ENCODE data around the gene CRISPLD2.
A peak's percentile ranks its signal among the peaks of the same experiment; 100 is the strongest.

The CRISPLD2 gene

GRCh38 chr16:84800158-84800978 is 19.4 kb upstream of the CRISPLD2 start:
- DNase-seq (ENCODE audit: low spot score), result no peak

- no peak for DNase-seq (ENCODE audit: low spot score)
Measured at GRCh38 chr16:84803146-84803545, 16.6 kb upstream of the CRISPLD2 start.

GRCh38 chr16:84804326-84804725 is 15.5 kb upstream of the CRISPLD2 start:
- no peak for DNase-seq (ENCODE audit: low spot score)

GRCh38 chr16:84806256-84806889 is 13.4 kb upstream of the CRISPLD2 start:
- DNase-seq (ENCODE audit: low spot score), result peak; percentile 16

GRCh38 chr16:84806890-84807258 is 12.9 kb upstream of the CRISPLD2 start:
- DNase-seq (ENCODE audit: low spot score), result no peak

GRCh38 chr16:84807776-84808175 is 12.0 kb upstream of the CRISPLD2 start:
- DNase-seq (ENCODE audit: low spot score), result no peak

- DNase-seq (ENCODE audit: low spot score), result no peak
Measured at GRCh38 chr16:84808826-84809225, 11.0 kb upstream of the CRISPLD2 start.

GRCh38 chr16:84810518-84811273 is 9.1 kb upstream of the CRISPLD2 start:
- no peak for DNase-seq (ENCODE audit: low spot score)

- no peak for DNase-seq (ENCODE audit: low spot score)
Measured at GRCh38 chr16:84811529-84811928, 8.3 kb upstream of the CRISPLD2 start.

- DNase-seq (ENCODE audit: low spot score), result no peak
Measured at GRCh38 chr16:84813141-84813934, 6.4 kb upstream of the CRISPLD2 start.

- no peak for DNase-seq (ENCODE audit: low spot score)
Measured at GRCh38 chr16:84815462-84815861, 4.3 kb upstream of the CRISPLD2 start.

- no peak for DNase-seq (ENCODE audit: low spot score)
Measured at GRCh38 chr16:84816023-84816422, 3.8 kb upstream of the CRISPLD2 start.

- DNase-seq (ENCODE audit: low spot score), result no peak
Measured at GRCh38 chr16:84816485-84816884, 3.3 kb upstream of the CRISPLD2 start.

GRCh38 chr16:84817206-84817605 is 2.6 kb upstream of the CRISPLD2 start:
- no peak for DNase-seq (ENCODE audit: low spot score)

GRCh38 chr16:84817613-84818012 is 2.2 kb upstream of the CRISPLD2 start:
- no peak for DNase-seq (ENCODE audit: low spot score)

GRCh38 chr16:84818133-84818532 is 1.7 kb upstream of the CRISPLD2 start:
- no peak for DNase-seq (ENCODE audit: low spot score)

GRCh38 chr16:84818989-84819643 is 669 bp upstream of the CRISPLD2 start:
- no peak for DNase-seq (ENCODE audit: low spot score)

- DNase-seq (ENCODE audit: low spot score), result no peak
Measured at GRCh38 chr16:84820305-84820684, 510 bp downstream of the CRISPLD2 start.

- no peak for DNase-seq (ENCODE audit: low spot score)
Measured at GRCh38 chr16:84820771-84821170, 986 bp downstream of the CRISPLD2 start.

- no peak for DNase-seq (ENCODE audit: low spot score)
Measured at GRCh38 chr16:84821179-84821578, 1.4 kb downstream of the CRISPLD2 start.
